ENCODE data around the gene KIAA1143. TPM values are rescaled to one million over a fixed set of nuclear protein-coding genes. Genes with fewer than 3 reads are reported as not detected.

KIAA1143 gene
- total RNA-seq, 1 experiment from 2014 or later: 29.0 TPM

- no peaks in the 10 kb centered on the region for H3K27me3 Mint-ChIP-seq (ENCODE audit: insufficient read depth, unreplicated experiment)
- CTCF ChIA-PET: no interaction called here
- no peak overlapping the region for H3K4me3 Mint-ChIP-seq (ENCODE audit: unreplicated experiment)
- H3K36me3 Mint-ChIP-seq (ENCODE audit: insufficient read depth, unreplicated experiment): peaks cover 27% of the 10 kb centered on the region
- no peak overlapping the region for H3K4me3 ChIP-seq (ENCODE audit: low read depth, low read length)
- H3K4me1 ChIP-seq: no peaks in the 10 kb centered on the region
- H3K9me3 Mint-ChIP-seq (ENCODE audit: unreplicated experiment): peaks cover 47% of the 10 kb centered on the region
- no peaks in the 10 kb centered on the region for H3K36me3 ChIP-seq (ENCODE audit: control insufficient read depth, insufficient read depth, low read length)
- no peak overlapping the region for H3K27ac Mint-ChIP-seq (ENCODE audit: unreplicated experiment)
- no peak for TF ChIP-seq CTCF (IDR thresholded peaks at IDR 0.05; ENCODE audit: insufficient read depth in 1 of 2, low read depth in 1 of 2, low read length in 1 of 2, severe bottlenecking in 1 of 2, unreplicated experiment in 1 of 2)
- DNase-seq: no peak
- no TSS peak for BruUV-seq (replicated peaks)
- H3K9me3 ChIP-seq: peaks cover 30% of the 10 kb centered on the region
- H3K27me3 ChIP-seq (replicated peaks; ENCODE audit: control insufficient read depth, insufficient read depth, low read length): no peaks in the 10 kb centered on the region
- no peaks in the 10 kb centered on the region for H3K4me1 Mint-ChIP-seq (ENCODE audit: low read depth, unreplicated experiment)
- POLR2A ChIA-PET: no interaction called here
- intact Hi-C loops (cut with micrococcal nuclease; ENCODE audit: unreplicated experiment): no loop called here
These were observed 40.0 kb downstream of the KIAA1143 start for GRCh38 chr3:44721231-44722102.

GRCh38 chr3:44712455-44713075 lies 48.9 kb downstream of the KIAA1143 start, which contains the start of gene ZNF502:
ZNF502 (plus strand) TSS chr3:44712660; CDS start chr3:44720262, 7,602 bp downstream.
- peaks cover 30% of the 10 kb centered on the region for H3K9me3 ChIP-seq
- intact Hi-C loops (cut with micrococcal nuclease; ENCODE audit: unreplicated experiment): loop anchor here (1.0 to 5.0 kb wide), 3 partner anchors 17 to 180 kb away; partner anchors contain the start of gene ZNF501
- H3K27me3 ChIP-seq (replicated peaks; ENCODE audit: control insufficient read depth, insufficient read depth, low read length): no peaks in the 10 kb centered on the region
- Mint-ChIP-seq H3K4me3 (ENCODE audit: unreplicated experiment) (peak within 1 kb of the TSS; percentile 87), H3K36me3 (ENCODE audit: insufficient read depth, unreplicated experiment) (peaks cover 9% of the 10 kb centered on the region), H3K27me3 (ENCODE audit: insufficient read depth, unreplicated experiment) (no peaks in the 10 kb centered on the region), H3K9me3 (ENCODE audit: unreplicated experiment) (peaks cover 20% of the 10 kb centered on the region), H3K4me1 (ENCODE audit: low read depth, unreplicated experiment) (no peaks in the 10 kb centered on the region), H3K27ac (ENCODE audit: unreplicated experiment) (peak within 1 kb of the TSS; percentile 85)
- DNase-seq: peak; percentile 80 to 83
- no peaks in the 10 kb centered on the region for H3K4me1 ChIP-seq
- peak within 1 kb of the TSS; percentile 67 for H3K4me3 ChIP-seq (ENCODE audit: low read depth, low read length)
- TSS peak; percentile 43 for BruUV-seq (replicated peaks)
- ChIA-PET CTCF (interaction anchor here (0.5 to 1.0 kb wide), 3 partner anchors 17 to 562 kb away, joined by 5 read pairs; partner anchors contain the start of gene ZNF501), POLR2A (interaction anchor here (0.8 kb wide), 1 partner anchor 17 kb away, joined by 6 read pairs; the partner anchor contains the start of gene ZNF501)
- TF ChIP-seq CTCF (IDR thresholded peaks at IDR 0.05; ENCODE audit: insufficient read depth in 1 of 2, low read depth in 1 of 2, low read length in 1 of 2, severe bottlenecking in 1 of 2, unreplicated experiment in 1 of 2): peak in 1 of 2 experiments; percentile 36
- H3K36me3 ChIP-seq (ENCODE audit: control insufficient read depth, insufficient read depth, low read length): no peaks in the 10 kb centered on the region

Other genes starting within 250 kb of the KIAA1143 start
- gene ZKSCAN7, start 206.4 kb downstream of the KIAA1143 start, total RNA-seq (2022): not detected in 2 replicates
- not detected in 2 replicates for gene ZNF660, start 176.7 kb downstream of the KIAA1143 start, total RNA-seq (2022)
- 10.5 and 10.6 TPM in 2 replicates for gene ZNF197, start 136.6 kb downstream of the KIAA1143 start, total RNA-seq (2022)
- gene ZNF35, start 112.9 kb downstream of the KIAA1143 start, total RNA-seq (2022): 12.0 and 14.7 TPM in 2 replicates
- 2.0 TPM in 2 replicates for gene ZNF502, start 49.0 kb downstream of the KIAA1143 start, total RNA-seq (2022)
- gene ZNF501, start 32.0 kb downstream of the KIAA1143 start, total RNA-seq (2022): 3.2 and 3.3 TPM in 2 replicates
- gene KIF15, start 175 bp upstream of the KIAA1143 start, total RNA-seq (2022): 22.4 and 25.3 TPM in 2 replicates
- gene TMEM42, start 100.3 kb upstream of the KIAA1143 start, total RNA-seq (2022): 8.0 and 8.8 TPM in 2 replicates
- gene TGM4, start 113.0 kb upstream of the KIAA1143 start, total RNA-seq (2022): not detected in 2 replicates
- gene ZDHHC3, start 214.6 kb upstream of the KIAA1143 start, total RNA-seq (2022): 68.4 and 71.3 TPM in 2 replicates
- gene EXOSC7, start 214.6 kb upstream of the KIAA1143 start, total RNA-seq (2022): 70.9 and 73.8 TPM in 2 replicates

Measured in Caco-2 (cell line).